Adrenal gland (tissue), 12 donors: Measurements from ENCODE around the gene BCOR. TPM values are rescaled to one million over a fixed set of nuclear protein-coding genes. Genes with fewer than 3 reads are reported as not detected.

ENCODE experiments used
- DNase-seq, 7 donors: peaks; one replicate each; pipeline ENCODE4 v3.0.0-alpha.2; 2019 to 2020
- H3K27ac ChIP-seq, 5 donors: fragments of 200-600 bp; sonication (generic) in 4 of 5; 1 replicate in 3 of 5; 2 replicates in 2 of 5; pipeline versions ENCODE4 v1.5.1 to v1.8.0; 2016 to 2020; ENCODE audit warnings: mild to moderate bottlenecking in 1 of 5
- H3K27me3 ChIP-seq: fragments of 200-600 bp; 2 replicates; pipeline ENCODE4 v1.8.0; 2021
- H3K36me3 ChIP-seq, 2 donors: fragments of 200-600 bp; replicated peaks in 1 of 2; 1 replicate in 1 of 2; 2 replicates in 1 of 2; pipeline versions ENCODE4 v1.5.1 to v1.8.0; 2018 to 2022
- H3K4me1 ChIP-seq, 2 donors: fragments of 200-600 bp; replicated peaks in 1 of 2; 1 replicate in 1 of 2; 2 replicates in 1 of 2; pipeline versions ENCODE4 v1.5.1 to v1.8.0; 2018 to 2021
- H3K4me3 ChIP-seq, 4 donors: fragments of 200-600 bp; sonication (generic) in 3 of 4; one replicate each; pipeline ENCODE4 v1.5.1; 2016 to 2018
- H3K9me3 ChIP-seq, 3 donors: fragments of 200-600 bp; sonication (generic) in 1 of 3; replicated peaks in 1 of 3; 1 replicate in 2 of 3; 2 replicates in 1 of 3; pipeline versions ENCODE4 v1.5.1 to v1.8.0; 2016 to 2021
- CTCF ChIP-seq, 6 experiments: fragments of 450-650 bp in 4 of 6; fragments of 200-600 bp in 2 of 6; sonication (generic) in 1 of 6; IDR thresholded peaks; 1 replicate in 5 of 6; 2 replicates in 1 of 6; pipeline versions ENCODE4 v1.5.1 to v1.8.0; 2016 to 2021; ENCODE audit warnings: antibody characterized with exemption in 6 of 6, mild to moderate bottlenecking in 2 of 6, moderate library complexity in 1 of 6
- POLR2A ChIP-seq, 2 donors: fragments of 450-650 bp; IDR thresholded peaks; one replicate each; pipeline ENCODE4 v1.6.1; 2017; ENCODE audit warnings: antibody characterized with exemption in 2 of 2, mild to moderate bottlenecking in 2 of 2, moderate library complexity in 1 of 2
- WGBS, 4 donors: extraction: QIAGEN DNeasy Blood & Tissue Kit in 2 of 4; methylation state at CpG; one replicate each; pipeline versions ENCODE4 v1.1.5 to v1.1.7; 2013 to 2017; 5-methylcytosine and 5-hydroxymethylcytosine counted together
- intact Hi-C, 2 donors: fragments of 100-400 bp; cut with DNase I; formaldehyde crosslinking; loops; one replicate each; pipeline versions ENCODE4 v1.14.1 to v1.15.0; 2022 to 2023
- polyA plus RNA-seq, 3 donors: library from polyadenylated mRNA; stranded (reverse); fragments of 200-250 nt in 2 of 3; fragments of 350-450 nt in 1 of 3; fragmentation: Illumina TruSeq in 1 of 3; extraction: RNeasy Lipid Tissue Mini Kit (QIAGEN cat#74804) in 1 of 3; gene quantifications; one replicate each; pipeline ENCODE4 v1.2.3, GENCODE V29; 2013 to 2014
- total RNA-seq, 9 donors: library from RNA; depleted of rRNA in 4 of 9; stranded (reverse); fragments of >200 nt in 4 of 9; fragments of 120-200 nt in 1 of 9; fragmentation: NEBNext Ultra II Directional in 1 of 9; extraction: Animal tissue kit (Norgen Biotek cat#: 25700) in 1 of 9; gene quantifications; one replicate each; pipeline versions ENCODE4 v1.1.0 to v1.2.4, GENCODE V29; 2013 to 2023
- donor health status: healthy with polysubstance abuse.
- donor health status: Bipolar disorder and iron deficiency.
- donor health status: DM: yes; HTN: yes; CAD: no.
- donor health status: DM: no; HTN: no; CAD: no.
- donor health status: DM: no; HTN: no; CAD: no.
- donor health status: DM: yes; HTN: yes; CAD: no.

The BCOR gene
- total and polyA plus RNA-seq, 12 donors, result 13.7 to 42.9 (median 29.0) TPM

- TF ChIP-seq CTCF (IDR thresholded peaks at IDR 0.05) (no peak), POLR2A (IDR thresholded peaks at IDR 0.05) (peak in 1 of 2 donors; percentile 71)
- WGBS, 4 donors, result 0 to 31% (median 4%) methylated on average over 10 to 85 of the region's 85 CpGs
- Histone ChIP-seq H3K9me3 (no peaks in the 10 kb centered on the region), H3K27me3 (peaks cover 55% of the 10 kb centered on the region), H3K4me3 (peak overlapping the region in 2 of 4 donors; percentile 34 to 57), H3K27ac (peak overlapping the region; percentile 60 to 97 (median 89)), H3K36me3 (no peaks in the 10 kb centered on the region), H3K4me1 (peaks cover 30 to 51% of the 10 kb centered on the region in 2 donors)
- intact Hi-C loops, result loop anchor here in 1 of 2 donors (5.0 kb wide), 1 partner anchor 46 kb away; no protein-coding TSS in a partner anchor
- peak; percentile 66 to 85 (median 75) for DNase-seq
These were observed 8.3 kb upstream of the BCOR start for GRCh38 chrX:40105835-40106675.

GRCh38 chrX:40104985-40105834, 7.5 kb upstream of the BCOR start:
- peak in 6 of 7 donors; percentile 31 to 55 (median 52) for DNase-seq
- WGBS, 4 donors, result 0 to 7% (median 3%) methylated on average over 7 to 94 of the region's 94 CpGs
- H3K36me3 ChIP-seq, result no peaks in the 10 kb centered on the region
- intact Hi-C loops, result loop anchor here (5.0 kb wide), 2 partner anchors 47 to 67 kb away; no protein-coding TSS in a partner anchor
- TF ChIP-seq POLR2A (IDR thresholded peaks at IDR 0.05) (peak in 1 of 2 donors; percentile 15), CTCF (IDR thresholded peaks at IDR 0.05) (no peak)
- peak overlapping the region in 2 of 4 donors; percentile 34 to 57 for H3K4me3 ChIP-seq
- H3K9me3 ChIP-seq, result no peaks in the 10 kb centered on the region
- peak overlapping the region; percentile 60 to 97 (median 89) for H3K27ac ChIP-seq
- H3K27me3 ChIP-seq, result peaks cover 51% of the 10 kb centered on the region
- H3K4me1 ChIP-seq, result peaks cover 30 to 51% of the 10 kb centered on the region in 2 donors

- Histone ChIP-seq H3K4me3 (peak overlapping the region in 2 of 4 donors; percentile 34 to 57), H3K4me1 (peaks cover 35 to 47% of the 10 kb centered on the region in 2 donors), H3K9me3 (no peaks in the 10 kb centered on the region), H3K36me3 (no peaks in the 10 kb centered on the region), H3K27ac (peak overlapping the region in 4 of 5 donors; percentile 88 to 97 (median 90)), H3K27me3 (peaks cover 49% of the 10 kb centered on the region)
- TF ChIP-seq POLR2A (IDR thresholded peaks at IDR 0.05) (no peak), CTCF (IDR thresholded peaks at IDR 0.05) (no peak)
- peak; percentile 64 to 82 (median 75) for DNase-seq
- intact Hi-C loops, result loop anchor here in 1 of 2 donors (5.0 kb wide), 1 partner anchor 68 kb away; no protein-coding TSS in a partner anchor
- 3 to 6% methylated on average over 37 to 39 of the region's 39 CpGs; no CpG with 5 or more reads in 2 of the 4 donors for WGBS, 4 donors
These were observed 6.8 kb upstream of the BCOR start for GRCh38 chrX:40104630-40104984.
